IMR-90 (cell line): ENCODE results near the gene IL20RA. TPM values are rescaled to one million over a fixed set of nuclear protein-coding genes. Genes with fewer than 3 reads are reported as not detected.

Experiments
- ATAC-seq: fragments of 200-7000 bp; cut with Tn5 transposase; 2 replicates; pipeline ENCODE4 v1.9.1; 2020; ENCODE audit warnings: low read depth, mild to moderate bottlenecking, moderate library complexity
- BruUV-seq: library from RNA; stranded (reverse); fragments of 400-500 nt; replicated peaks from 2 replicates; lab custom pipeline; 2021; lab: Mats Ljungman, UMichigan
- CTCF ChIA-PET: fragments of 300-600 bp; formaldehyde crosslinking; extraction: SDS; loops from one replicate; lab custom pipeline; 2021; ENCODE audit warnings: antibody characterized with exemption; lab: Yijun Ruan, JAX
- POLR2A ChIA-PET: fragments of 300-600 bp; sonication (Branson Sonifier 250); formaldehyde crosslinking; loops from one replicate; lab custom pipeline; 2022; ENCODE audit warnings: antibody characterized with exemption; ENCODE audit not compliant: unreplicated experiment; lab: Charles Lee
- DNase-seq: peaks from one replicate; pipeline ENCODE4 v3.0.0; 2013
- H2AFZ ChIP-seq: replicated peaks from 2 replicates; pipeline ENCODE3; 2013; ENCODE audit warnings: low read length, mild to moderate bottlenecking; ENCODE audit not compliant: poor library complexity
- H2AK5ac ChIP-seq: 2 replicates; pipeline ENCODE4 v1.6.1; 2013; ENCODE audit warnings: low read depth, low read length, inconsistent platforms
- H2AK9ac ChIP-seq: replicated peaks from 2 replicates; pipeline ENCODE3; 2013; ENCODE audit warnings: mild to moderate bottlenecking, low read depth, low read length, moderate library complexity; ENCODE audit not compliant: poor library complexity
- H2BK120ac ChIP-seq: 2 replicates; pipeline ENCODE4 v1.6.1; 2013; ENCODE audit warnings: low read depth, low read length, inconsistent platforms
- H2BK15ac ChIP-seq: 3 replicates; pipeline ENCODE4 v1.6.1; 2013; ENCODE audit warnings: low read depth, low read length, inconsistent platforms
- H2BK20ac ChIP-seq: 2 replicates; pipeline ENCODE4 v1.6.1; 2013; ENCODE audit warnings: low read depth, mild to moderate bottlenecking, inconsistent platforms, low read length, moderate library complexity
- H2BK5ac ChIP-seq: 2 replicates; pipeline ENCODE4 v1.6.1; 2013; ENCODE audit warnings: mild to moderate bottlenecking, low read depth, low read length, inconsistent platforms; ENCODE audit not compliant: poor library complexity, severe bottlenecking
- H3K14ac ChIP-seq: replicated peaks from 2 replicates; pipeline ENCODE4 v1.6.1; 2013; ENCODE audit warnings: low read depth, low read length, inconsistent platforms
- H3K18ac ChIP-seq: 2 replicates; pipeline ENCODE4 v1.6.1; 2013; ENCODE audit warnings: low read depth, low read length, control low read depth
- H3K23ac ChIP-seq: 2 replicates; pipeline ENCODE4 v1.6.1; 2013; ENCODE audit warnings: low read depth, low read length, inconsistent platforms
- H3K27ac ChIP-seq: 2 replicates; pipeline ENCODE4 v1.5.1; 2013; ENCODE audit warnings: mild to moderate bottlenecking, control low read depth, low read length; ENCODE audit not compliant: insufficient read depth
- H3K27me3 ChIP-seq: 2 replicates; pipeline ENCODE4 v1.6.1; 2013; ENCODE audit warnings: low read length; ENCODE audit not compliant: control insufficient read depth, insufficient read depth
- H3K36me3 ChIP-seq: 2 replicates; pipeline ENCODE4 v1.6.1; 2013; ENCODE audit warnings: low read length, mixed read lengths; ENCODE audit not compliant: control insufficient read depth, insufficient read depth
- H3K4ac ChIP-seq: 2 replicates; pipeline ENCODE4 v1.6.1; 2013; ENCODE audit warnings: low read depth, low read length, inconsistent platforms
- H3K4me1 ChIP-seq: 2 replicates; pipeline ENCODE4 v1.6.1; 2013; ENCODE audit warnings: low read length, mixed read lengths; ENCODE audit not compliant: control insufficient read depth, insufficient read depth
- H3K4me2 ChIP-seq: 2 replicates; pipeline ENCODE4 v1.6.1; 2013; ENCODE audit warnings: low read depth, mild to moderate bottlenecking, control low read depth, low read length, moderate library complexity
- H3K4me3 ChIP-seq: 2 replicates; pipeline ENCODE4 v1.5.1; 2013; ENCODE audit warnings: low read depth, mild to moderate bottlenecking, control low read depth, low read length, moderate library complexity; ENCODE audit not compliant: insufficient read depth
- H3K56ac ChIP-seq: 2 replicates; pipeline ENCODE4 v1.6.1; 2013; ENCODE audit warnings: low read length, inconsistent platforms; ENCODE audit not compliant: insufficient read depth; ENCODE audit errors: extremely low read depth
- H3K79me1 ChIP-seq, 2 experiments: 2 replicates each; pipeline ENCODE4 v1.6.1; 2013; ENCODE audit warnings: low read length in 2 of 2, inconsistent platforms in 1 of 2, low read depth in 1 of 2
- H3K9ac ChIP-seq: 2 replicates; pipeline ENCODE4 v1.6.1; 2013; ENCODE audit warnings: low read depth, low read length, control low read depth
- H3K9me1 ChIP-seq: 2 replicates; pipeline ENCODE4 v1.6.1; 2013; ENCODE audit warnings: low read length, inconsistent platforms; ENCODE audit not compliant: insufficient read depth
- H3K9me3 ChIP-seq: 2 replicates; pipeline ENCODE4 v1.6.1; 2013; ENCODE audit warnings: low read length; ENCODE audit not compliant: control insufficient read depth, insufficient read depth
- H4K20me1 ChIP-seq: 2 replicates; pipeline ENCODE4 v1.6.1; 2013; ENCODE audit warnings: low read length, inconsistent platforms; ENCODE audit not compliant: insufficient read depth
- H4K5ac ChIP-seq: 2 replicates; pipeline ENCODE4 v1.6.1; 2013; ENCODE audit warnings: mild to moderate bottlenecking, low read depth, low read length, control low read depth
- H4K8ac ChIP-seq, 2 experiments: 2 replicates each; pipeline ENCODE4 v1.6.1; 2013; ENCODE audit warnings: low read depth in 2 of 2, low read length in 2 of 2, control low read depth in 1 of 2, inconsistent platforms in 1 of 2
- H4K91ac ChIP-seq: 2 replicates; pipeline ENCODE4 v1.6.1; 2013; ENCODE audit warnings: low read depth, low read length, inconsistent platforms; ENCODE audit not compliant: insufficient read depth
- BHLHE40 ChIP-seq: fragments of 150-350 bp; IDR thresholded peaks from 2 replicates; pipeline ENCODE4 v1.6.1; 2016; ENCODE audit warnings: mild to moderate bottlenecking, low read depth, low read length
- CEBPB ChIP-seq: IDR thresholded peaks from 2 replicates; pipeline ENCODE4 v1.6.1; 2012; ENCODE audit warnings: low read depth, low read length, improper control_type of control experiment
- CHD1 ChIP-seq: IDR thresholded peaks from 2 replicates; pipeline ENCODE4 v1.6.1; 2012; ENCODE audit warnings: low read depth, low read length, improper control_type of control experiment
- CTCF ChIP-seq: conservative IDR thresholded peaks from 2 replicates; pipeline ENCODE4 v1.5.1; 2012; ENCODE audit warnings: mild to moderate bottlenecking, low read depth, low read length, improper control_type of control experiment
- FOS ChIP-seq: fragments of 150-350 bp; IDR thresholded peaks from 2 replicates; pipeline ENCODE4 v1.6.1; 2016; ENCODE audit warnings: low read depth, low read length
- MAFK ChIP-seq: IDR thresholded peaks from 2 replicates; pipeline ENCODE4 v1.6.1; 2012; ENCODE audit warnings: low read depth, low read length, improper control_type of control experiment
- NFE2L2 ChIP-seq: fragments of 150-350 bp; IDR thresholded peaks from 2 replicates; pipeline ENCODE4 v1.6.1; 2016; ENCODE audit warnings: low read depth, mild to moderate bottlenecking, low read length
- POLR2A ChIP-seq: IDR thresholded peaks from 2 replicates; pipeline ENCODE4 v1.6.1; 2012; ENCODE audit warnings: mild to moderate bottlenecking, low read depth, low read length
- RCOR1 ChIP-seq: IDR thresholded peaks from 2 replicates; pipeline ENCODE4 v1.6.1; 2012; ENCODE audit warnings: mild to moderate bottlenecking, low read length, improper control_type of control experiment; ENCODE audit not compliant: insufficient replicate concordance
- SMC3 ChIP-seq: fragments of 150-350 bp; IDR thresholded peaks from 2 replicates; pipeline ENCODE4 v1.6.1; 2016; ENCODE audit warnings: low read depth, mild to moderate bottlenecking, antibody characterized with exemption, low read length, moderate library complexity
- USF2 ChIP-seq: fragments of 150-350 bp; IDR thresholded peaks from 2 replicates; pipeline ENCODE4 v1.6.1; 2017; ENCODE audit warnings: mild to moderate bottlenecking, antibody characterized with exemption, low read length, low read depth
- WGBS, 2 experiments: methylation state at CpG; one replicate each; pipeline versions ENCODE4 v1.1.5 to v1.1.7; 2013; ENCODE audit warnings: missing lambda C conversion rate in 2 of 2; ENCODE audit not compliant: insufficient read length in 1 of 2; ENCODE audit errors: extremely low coverage in 2 of 2; 5-methylcytosine and 5-hydroxymethylcytosine counted together
- dilution Hi-C: fragments of 300-500 bp; cut with HindIII; formaldehyde crosslinking; loops from one replicate; pipeline ENCODE4 v1.14.3; 2018; ENCODE audit warnings: low sequenced_read_pairs; ENCODE audit not compliant: unreplicated experiment
- in situ Hi-C: fragments of 300-500 bp; cut with MboI; formaldehyde crosslinking; loops from 3 replicates; pipeline ENCODE4 v1.14.3; 2019; ENCODE audit warnings: low sequenced_read_pairs, inconsistent platforms, mixed read lengths
- intact Hi-C: fragments of 100-400 bp; cut with micrococcal nuclease; formaldehyde crosslinking; loops from 2 replicates; pipeline ENCODE4 v1.10.0; 2022
- polyA plus RNA-seq, 3 experiments: library from polyadenylated mRNA; depleted of rRNA; stranded (reverse); fragments of >200 nt; gene quantifications; 2 replicates each; pipeline ENCODE4 v1.2.3, GENCODE V29; 2012; ENCODE audit warnings: low replicate concordance in 1 of 3
- total RNA-seq: library from RNA; depleted of rRNA; stranded (reverse); fragments of >200 nt; gene quantifications from 2 replicates; pipeline ENCODE4 v1.2.3, GENCODE V29; 2012
- TF ChIP-seq, protein P1 (sequence below): fragments of 150-350 bp; IDR thresholded peaks from 2 replicates; pipeline ENCODE4 v1.6.1; 2016; ENCODE audit warnings: low read depth, mild to moderate bottlenecking, low read length, moderate library complexity, borderline replicate concordance

IL20RA gene
- total and polyA plus RNA-seq, 2 of the 4 experiments (the other 2 are of a cell fraction) = 0.02 TPM; not detected in 1

- Histone ChIP-seq H4K8ac (no peak overlapping the region), H2AFZ (no peak overlapping the region), H4K20me1 (no peaks in the 10 kb centered on the region), H4K91ac (no peak overlapping the region), H3K4me3 (no peak overlapping the region), H3K14ac (no peak overlapping the region), H2BK5ac (no peak overlapping the region), H3K9ac (no peak overlapping the region), H4K5ac (no peak overlapping the region), H3K23ac (no peak overlapping the region), H2AK5ac (no peak overlapping the region), H2BK20ac (no peak overlapping the region), H3K9me1 (no peaks in the 10 kb centered on the region; the same call in 1 of the 2 replicates), H3K56ac (no peak overlapping the region), H3K18ac (no peak overlapping the region), H2BK120ac (no peak overlapping the region), H3K4me2 (no peak overlapping the region), H3K4ac (no peak overlapping the region), H3K9me3 (no peaks in the 10 kb centered on the region), H3K27ac (no peak overlapping the region), H2BK15ac (no peak overlapping the region), H3K4me1 (peaks cover under 1% of the 10 kb centered on the region; the same call in 1 of the 2 replicates), H3K79me1 (no peaks in the 10 kb centered on the region), H2AK9ac (no peak overlapping the region), H3K36me3 (no peaks in the 10 kb centered on the region), H3K27me3 (peaks cover 25% of the 10 kb centered on the region)
- dilution Hi-C loops = no loop called here
- DNase-seq (no peak), ATAC-seq (no peak)
- CTCF ChIA-PET = no interaction called here
- in situ Hi-C loops = no loop called here
- POLR2A ChIA-PET = no interaction called here
- no TSS peak for BruUV-seq
- TF ChIP-seq BHLHE40 (no peak), SMC3 (no peak), CTCF (no peak), CEBPB (no peak), POLR2A (no peak), USF2 (no peak), MAFK (no peak), NFE2L2 (no peak), RCOR1 (no peak), FOS (no peak), CHD1 (no peak)
- TF ChIP-seq, protein P1, sequence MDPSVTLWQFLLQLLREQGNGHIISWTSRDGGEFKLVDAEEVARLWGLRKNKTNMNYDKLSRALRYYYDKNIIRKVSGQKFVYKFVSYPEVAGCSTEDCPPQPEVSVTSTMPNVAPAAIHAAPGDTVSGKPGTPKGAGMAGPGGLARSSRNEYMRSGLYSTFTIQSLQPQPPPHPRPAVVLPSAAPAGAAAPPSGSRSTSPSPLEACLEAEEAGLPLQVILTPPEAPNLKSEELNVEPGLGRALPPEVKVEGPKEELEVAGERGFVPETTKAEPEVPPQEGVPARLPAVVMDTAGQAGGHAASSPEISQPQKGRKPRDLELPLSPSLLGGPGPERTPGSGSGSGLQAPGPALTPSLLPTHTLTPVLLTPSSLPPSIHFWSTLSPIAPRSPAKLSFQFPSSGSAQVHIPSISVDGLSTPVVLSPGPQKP = no peak
- intact Hi-C loops = no loop called here
- no CpG with 5 or more reads among the region's 4 CpGs for WGBS, 2 experiments
Observed at GRCh38 chr6:136984578-136984977, 60.2 kb downstream of the IL20RA start.
